Stimulated activated CD8-positive, alpha-beta memory T cell treated with anti-CD3 and anti-CD28 coated beads, Interleukin-2, amount 100 ng/mL, for 48 hours (primary cell): Measurements from ENCODE around the gene CPNE5.

Source experiments
- DNase-seq, 2 donors: peaks; one replicate each; pipeline ENCODE4 v3.0.0-alpha.2; 2020; ENCODE audit warnings: low read depth in 2 of 2

The CPNE5 gene

GRCh38 chr6:36857325-36857724 is 18.1 kb upstream of the CPNE5 start:
- no peak for DNase-seq

- no peak for DNase-seq
These were observed 17.0 kb upstream of the CPNE5 start for GRCh38 chr6:36856277-36856676.

- DNase-seq = no peak
These were observed 16.5 kb upstream of the CPNE5 start for GRCh38 chr6:36855750-36856149.

- no peak for DNase-seq
These were observed 14.1 kb upstream of the CPNE5 start for GRCh38 chr6:36853325-36853724.

- no peak for DNase-seq
These were observed 13.4 kb upstream of the CPNE5 start for GRCh38 chr6:36852481-36853147.

GRCh38 chr6:36851626-36852025 is 12.4 kb upstream of the CPNE5 start:
- no peak for DNase-seq

GRCh38 chr6:36851149-36851614 is 11.9 kb upstream of the CPNE5 start:
- DNase-seq = no peak

- DNase-seq = no peak
These were observed 10.8 kb upstream of the CPNE5 start for GRCh38 chr6:36850021-36850420.

- no peak for DNase-seq
These were observed 9.6 kb upstream of the CPNE5 start for GRCh38 chr6:36848658-36849441.

GRCh38 chr6:36847991-36848390 is 8.7 kb upstream of the CPNE5 start:
- no peak for DNase-seq

- no peak for DNase-seq
These were observed 7.9 kb upstream of the CPNE5 start for GRCh38 chr6:36847152-36847551.

GRCh38 chr6:36845233-36845632 is 6.0 kb upstream of the CPNE5 start:
- DNase-seq = no peak

GRCh38 chr6:36844232-36845170 is 5.3 kb upstream of the CPNE5 start:
- no peak for DNase-seq

GRCh38 chr6:36843170-36843569 is 3.9 kb upstream of the CPNE5 start:
- DNase-seq = no peak

GRCh38 chr6:36841756-36842155 is 2.5 kb upstream of the CPNE5 start:
- no peak for DNase-seq

- DNase-seq = no peak
These were observed 1.5 kb upstream of the CPNE5 start for GRCh38 chr6:36840432-36841403.

GRCh38 chr6:36839749-36840431 is 646 bp upstream of the CPNE5 start:
- DNase-seq = no peak

GRCh38 chr6:36837686-36838085 is 1.6 kb downstream of the CPNE5 start:
- no peak for DNase-seq

- no peak for DNase-seq
These were observed 2.3 kb downstream of the CPNE5 start for GRCh38 chr6:36837022-36837339.
